Fibroblast of skin of scalp (primary cell): Measurements from ENCODE around the gene PSMD4.
"Not testable (repeated sequence)": the region's sequence is repeated elsewhere in the genome, so short reads cannot be mapped to it uniquely, and the experiment has no call there.

Experiments
- DNase-seq: peaks from one replicate; pipeline ENCODE4 v3.0.0-alpha.2; 2013

The PSMD4 gene

GRCh38 chr1:151273924-151274466 is 19.5 kb downstream of the PSMD4 start:
- no peak for DNase-seq

- not testable (repeated sequence) for DNase-seq
Measured at GRCh38 chr1:151275341-151275740, 20.8 kb downstream of the PSMD4 start.

GRCh38 chr1:151277249-151277648 is 22.7 kb downstream of the PSMD4 start:
- DNase-seq = no peak

GRCh38 chr1:151281225-151281968 is 26.9 kb downstream of the PSMD4 start:
- DNase-seq = peak; percentile 99

- peak; percentile 100 for DNase-seq
Measured at GRCh38 chr1:151281969-151282882, 27.7 kb downstream of the PSMD4 start, which contains the start of gene ZNF687. ZNF687 (plus strand) TSS chr1:151282299; CDS start chr1:151286292, 3,993 bp downstream.

- DNase-seq = no peak
Measured at GRCh38 chr1:151282883-151283725, 28.6 kb downstream of the PSMD4 start.

GRCh38 chr1:151284013-151284577 is 29.6 kb downstream of the PSMD4 start:
- no peak for DNase-seq

- no peak for DNase-seq
Measured at GRCh38 chr1:151286619-151287340, 32.2 kb downstream of the PSMD4 start.

- DNase-seq = no peak
Measured at GRCh38 chr1:151287341-151287699, 32.8 kb downstream of the PSMD4 start.

- no peak for DNase-seq
Measured at GRCh38 chr1:151287767-151288500, 33.4 kb downstream of the PSMD4 start.

- no peak for DNase-seq
Measured at GRCh38 chr1:151288502-151288901, 34.0 kb downstream of the PSMD4 start.

GRCh38 chr1:151289080-151289935 is 34.8 kb downstream of the PSMD4 start:
- DNase-seq = no peak

- DNase-seq = no peak
Measured at GRCh38 chr1:151289991-151290708, 35.6 kb downstream of the PSMD4 start.

GRCh38 chr1:151290709-151291303 is 36.3 kb downstream of the PSMD4 start:
- no peak for DNase-seq

GRCh38 chr1:151292207-151293030 is 37.9 kb downstream of the PSMD4 start:
- DNase-seq = no peak

GRCh38 chr1:151293093-151293492 is 38.6 kb downstream of the PSMD4 start:
- no peak for DNase-seq

GRCh38 chr1:151294742-151295462 is 40.4 kb downstream of the PSMD4 start:
- no peak for DNase-seq
